Activated naive CD4-positive, alpha-beta T cell treated with anti-CD3 and anti-CD28 coated beads, Interleukin-2, amount 10 ng/mL, durations not matched to agents 7 days and 5 days (primary cell): Measurements from ENCODE around the gene XPNPEP1.
A peak's percentile ranks its signal among the peaks of the same experiment; 100 is the strongest.

Source experiments
- CTCF ChIA-PET: fragments of 350-600 bp; sonication (Branson Sonifier 250); formaldehyde crosslinking; loops from one replicate; lab custom pipeline; 2021; ENCODE audit warnings: antibody characterized with exemption; lab: Charles Lee
- DNase-seq: peaks from one replicate; pipeline ENCODE4 v3.0.0-alpha.2; 2020
- H3K27ac Mint-ChIP-seq: one replicate; pipeline ENCODE4 v1.8.0; 2021; ENCODE audit warnings: mild to moderate bottlenecking, moderate library complexity, mixed read lengths
- H3K27me3 Mint-ChIP-seq: one replicate; pipeline ENCODE4 v1.8.0; 2021; ENCODE audit warnings: mild to moderate bottlenecking, mixed read lengths
- H3K36me3 Mint-ChIP-seq: one replicate; pipeline ENCODE4 v1.8.0; 2021; ENCODE audit warnings: mixed read lengths
- H3K4me1 Mint-ChIP-seq: one replicate; pipeline ENCODE4 v1.8.0; 2021; ENCODE audit warnings: mixed read lengths
- H3K4me3 Mint-ChIP-seq: one replicate; pipeline ENCODE4 v1.8.0; 2021; ENCODE audit warnings: mild to moderate bottlenecking, moderate library complexity, mixed read lengths
- H3K9me3 Mint-ChIP-seq: one replicate; pipeline ENCODE4 v1.8.0; 2021; ENCODE audit warnings: mixed read lengths

XPNPEP1 gene

DNA sequence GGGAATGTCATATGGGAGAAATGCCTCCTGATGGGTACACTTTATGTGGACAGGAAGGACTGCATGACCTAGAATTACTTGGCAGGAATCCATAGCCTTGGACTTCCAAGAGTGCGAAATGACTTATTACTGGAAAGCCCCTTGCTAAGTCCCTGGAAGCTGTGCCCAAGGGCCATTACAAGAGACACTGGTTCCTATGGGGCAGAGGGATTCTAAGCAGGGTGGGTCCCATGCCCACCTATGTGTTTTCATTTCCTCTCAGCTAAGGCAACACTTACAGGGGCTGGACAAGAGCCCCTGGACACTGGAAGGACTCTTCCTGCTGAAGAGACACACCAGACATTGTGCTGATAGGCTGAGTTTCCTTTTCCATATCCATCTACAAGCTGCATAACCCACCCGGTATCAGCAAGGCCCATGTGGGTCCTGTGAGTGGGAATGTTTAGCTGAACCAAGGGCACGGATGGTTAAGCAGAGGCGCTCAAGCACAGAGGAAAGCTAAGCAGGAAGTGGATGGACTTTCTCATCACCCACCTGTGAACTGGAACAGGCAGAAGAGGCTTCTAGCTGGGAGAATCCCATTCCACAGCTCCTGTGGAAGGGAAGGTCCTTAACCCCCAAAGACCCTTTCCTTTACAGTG, 56.2 kb downstream of the XPNPEP1 start:
- Mint-ChIP-seq H3K27ac (no peak overlapping the region), H3K27me3 (no peaks in the 10 kb centered on the region), H3K4me1 (no peaks in the 10 kb centered on the region)

DNA sequence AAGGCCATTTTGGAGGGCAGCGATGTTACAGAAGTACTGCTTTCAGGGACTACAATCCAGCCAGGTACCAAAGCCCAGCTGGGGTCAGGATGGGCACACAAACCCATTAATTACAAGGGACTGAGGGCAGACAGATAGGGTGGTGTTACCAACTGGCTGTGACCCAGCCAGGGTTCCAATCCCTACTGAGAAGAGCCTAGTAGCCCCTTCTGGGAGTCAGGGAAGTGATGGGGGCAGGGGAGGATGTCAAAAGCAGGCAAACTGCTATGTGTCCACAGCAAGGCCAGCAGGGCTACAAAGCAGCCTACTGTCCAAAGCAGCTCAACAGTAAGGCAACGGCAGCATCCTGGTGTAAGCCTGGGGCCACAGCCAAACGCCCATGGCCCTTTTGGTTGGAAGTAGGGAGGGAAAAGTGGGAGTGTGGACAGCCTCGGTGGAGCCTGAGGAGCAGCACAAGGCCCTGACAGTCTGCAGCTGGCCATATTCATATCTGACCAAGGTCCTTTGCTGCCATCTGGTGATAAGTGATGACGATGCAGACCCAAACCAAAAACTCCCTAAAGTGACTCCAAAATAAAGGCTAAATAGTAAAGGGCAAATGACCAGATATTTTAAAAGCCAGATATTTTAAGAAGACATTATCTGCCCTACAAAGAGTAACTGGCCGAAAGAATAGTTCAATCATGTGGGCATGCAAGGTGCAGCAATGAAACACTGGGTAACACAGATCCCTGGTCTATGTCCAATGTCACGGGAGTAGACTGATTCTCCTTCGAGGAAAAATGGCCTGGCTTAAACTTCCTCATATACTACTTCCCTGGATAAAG, 56.9 kb downstream of the XPNPEP1 start:
- Mint-ChIP-seq H3K27me3 (no peaks in the 10 kb centered on the region), H3K4me1 (no peaks in the 10 kb centered on the region), H3K27ac (peak overlapping the region; percentile 12), H3K36me3 (peaks cover 74% of the 10 kb centered on the region), H3K4me3 (no peak overlapping the region), H3K9me3 (peaks cover 9% of the 10 kb centered on the region)
- DNase-seq: no peak
- CTCF ChIA-PET: interaction anchor here (1.3 kb wide), 1 partner anchor 10 kb away, joined by 3 read pairs; no protein-coding TSS in a partner anchor

More for the DNA sequence above, 56.2 kb downstream of the XPNPEP1 start:
- no peak for DNase-seq
- Mint-ChIP-seq H3K9me3 (peaks cover 9% of the 10 kb centered on the region), H3K36me3 (peaks cover 80% of the 10 kb centered on the region), H3K4me3 (no peak overlapping the region)
- CTCF ChIA-PET: interaction anchor here (0.9 to 1.3 kb wide), 2 partner anchors 10 to 14 kb away, joined by 3 read pairs; no protein-coding TSS in a partner anchor

DNA sequence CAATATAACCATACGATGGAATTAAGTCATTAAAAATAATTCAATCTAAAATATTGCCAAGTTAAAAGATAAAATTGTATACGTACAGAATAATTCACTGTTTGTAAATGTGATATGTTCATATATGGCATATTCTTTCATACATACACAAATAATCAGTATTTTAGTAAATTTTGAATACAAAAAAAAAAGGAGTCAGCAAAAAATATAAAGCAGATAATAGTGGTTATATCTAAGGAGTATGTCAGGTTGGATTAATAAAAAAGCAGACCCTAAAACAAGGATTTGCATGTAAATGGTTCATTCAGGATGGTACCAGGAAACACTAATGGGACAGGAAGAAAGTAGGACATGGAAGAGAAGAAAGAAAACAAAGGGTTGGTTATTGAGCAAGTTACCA, 59.5 kb downstream of the XPNPEP1 start:
- Mint-ChIP-seq H3K9me3 (peaks cover 9% of the 10 kb centered on the region), H3K4me1 (no peaks in the 10 kb centered on the region), H3K4me3 (no peak overlapping the region), H3K27me3 (no peaks in the 10 kb centered on the region), H3K36me3 (peaks cover 59% of the 10 kb centered on the region), H3K27ac (no peak overlapping the region)
- CTCF ChIA-PET: interaction anchor here (0.9 kb wide), 1 partner anchor 268 kb away, joined by 3 read pairs; no protein-coding TSS in a partner anchor
- DNase-seq: no peak

DNA sequence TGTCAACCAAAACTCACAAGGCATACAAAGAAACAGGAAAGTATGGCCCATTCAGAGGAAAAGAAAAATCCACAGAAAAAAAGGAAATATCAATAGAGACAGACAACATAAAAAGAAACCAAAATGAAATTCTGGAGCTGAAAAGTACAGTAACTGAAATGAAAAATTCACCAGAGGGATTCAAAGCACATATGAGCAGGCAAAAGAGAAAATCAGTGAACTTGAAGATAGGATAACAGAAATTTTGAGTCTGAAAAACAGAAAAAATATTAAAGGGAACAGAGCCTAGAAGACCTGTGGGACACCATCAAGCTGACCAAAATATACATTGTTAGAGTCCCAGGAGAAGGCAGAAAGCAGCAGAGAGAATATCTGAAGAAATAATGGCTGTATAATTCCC, 60.6 kb downstream of the XPNPEP1 start:
- DNase-seq: no peak
- H3K27me3 Mint-ChIP-seq: no peaks in the 10 kb centered on the region
- peaks cover 51% of the 10 kb centered on the region for H3K36me3 Mint-ChIP-seq
- peaks cover 9% of the 10 kb centered on the region for H3K9me3 Mint-ChIP-seq
- H3K4me3 Mint-ChIP-seq: no peak overlapping the region
- H3K4me1 Mint-ChIP-seq: no peaks in the 10 kb centered on the region
- CTCF ChIA-PET: interaction anchor here (0.9 kb wide), 1 partner anchor 269 kb away, joined by 3 read pairs; no protein-coding TSS in a partner anchor
- H3K27ac Mint-ChIP-seq: no peak overlapping the region

DNA sequence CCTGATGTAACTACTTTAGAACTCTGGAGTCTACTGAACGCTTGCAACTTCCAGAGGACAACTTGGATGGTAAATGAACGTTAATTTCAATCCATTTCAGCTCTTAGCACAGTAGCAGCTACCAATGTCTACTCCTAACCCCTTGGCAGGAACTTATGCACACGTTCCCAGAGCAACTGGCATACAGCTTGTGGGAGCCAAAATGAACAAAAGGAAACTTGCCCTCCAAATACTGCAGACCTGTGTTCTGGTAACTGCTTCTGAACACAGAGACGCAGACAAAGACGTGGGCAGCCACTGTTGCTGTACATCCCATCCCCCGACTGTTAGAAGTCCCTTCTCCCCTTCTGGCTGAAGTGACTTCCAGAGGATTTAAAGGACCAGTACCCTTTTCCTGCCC, 61.3 kb downstream of the XPNPEP1 start:
- Mint-ChIP-seq H3K4me3 (no peak overlapping the region), H3K27me3 (no peaks in the 10 kb centered on the region), H3K36me3 (peaks cover 48% of the 10 kb centered on the region), H3K27ac (no peak overlapping the region), H3K9me3 (peaks cover 9% of the 10 kb centered on the region), H3K4me1 (no peaks in the 10 kb centered on the region)
- no peak for DNase-seq
- CTCF ChIA-PET: no interaction called here

DNA sequence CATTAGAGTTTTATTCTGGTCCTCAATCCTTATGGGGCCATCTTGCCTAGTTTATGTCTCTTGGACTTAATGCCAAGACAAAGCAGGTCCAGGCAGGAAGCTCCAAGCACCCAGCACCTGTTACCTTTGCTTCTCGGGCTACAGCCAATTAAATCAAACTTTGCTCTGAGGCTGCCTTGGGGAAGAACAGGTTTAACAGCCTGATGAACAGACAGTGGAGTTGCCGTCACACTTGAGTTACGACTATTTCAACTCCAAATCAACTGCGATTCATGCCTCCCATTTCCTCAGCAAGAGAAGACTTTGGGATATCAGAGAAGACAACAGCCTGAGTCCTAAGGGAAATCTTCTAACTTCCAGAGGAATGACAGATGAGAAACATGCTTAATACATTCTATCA, 62.2 kb downstream of the XPNPEP1 start:
- Mint-ChIP-seq H3K4me1 (no peaks in the 10 kb centered on the region), H3K27me3 (no peaks in the 10 kb centered on the region), H3K27ac (no peak overlapping the region), H3K9me3 (peaks cover 9% of the 10 kb centered on the region), H3K36me3 (peaks cover 41% of the 10 kb centered on the region), H3K4me3 (no peak overlapping the region)
- no peak for DNase-seq
- CTCF ChIA-PET: no interaction called here

DNA sequence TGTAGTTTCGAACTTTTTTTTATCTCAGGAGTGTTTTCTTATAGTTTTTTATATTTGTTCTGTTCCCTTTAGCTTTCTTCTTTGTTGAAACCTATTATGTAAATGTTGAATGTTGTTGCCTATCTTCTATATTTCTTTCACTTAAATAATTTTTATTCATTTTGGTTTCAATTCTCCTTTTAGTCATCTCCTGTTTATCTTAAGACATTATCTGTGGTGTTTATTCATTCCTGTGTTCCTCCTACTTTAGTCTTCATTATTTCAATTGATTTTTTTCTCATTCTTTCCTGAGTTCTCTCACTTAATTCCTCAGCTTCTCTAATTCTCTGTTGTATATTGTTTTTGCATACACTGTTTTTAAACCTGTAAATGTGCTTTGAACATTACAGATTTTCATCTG, 64.1 kb downstream of the XPNPEP1 start:
- no peaks in the 10 kb centered on the region for H3K27me3 Mint-ChIP-seq
- H3K9me3 Mint-ChIP-seq: peaks cover 9% of the 10 kb centered on the region
- no peak overlapping the region for H3K27ac Mint-ChIP-seq
- DNase-seq: no peak
- peaks cover 26% of the 10 kb centered on the region for H3K36me3 Mint-ChIP-seq
- no peaks in the 10 kb centered on the region for H3K4me1 Mint-ChIP-seq
- no peak overlapping the region for H3K4me3 Mint-ChIP-seq
- CTCF ChIA-PET: no interaction called here

DNA sequence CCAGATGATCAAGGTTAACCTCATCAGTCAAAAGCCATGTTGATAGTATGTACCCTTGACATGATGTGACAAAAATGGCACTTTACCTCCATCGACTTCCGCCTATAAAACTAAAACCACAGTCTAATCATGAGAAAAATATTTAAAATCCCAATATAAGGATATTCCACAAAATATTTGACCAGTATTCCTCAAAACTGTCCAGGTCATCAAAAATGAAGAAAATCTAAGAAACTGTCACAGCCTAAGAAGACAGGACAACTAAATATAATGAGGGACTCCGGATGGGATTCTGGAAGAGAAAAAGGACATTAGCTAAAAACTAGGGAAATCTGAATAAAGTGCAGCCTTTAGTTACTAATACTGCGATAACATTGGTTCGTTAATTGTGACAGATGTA, 67.6 kb downstream of the XPNPEP1 start:
- H3K4me1 Mint-ChIP-seq: peaks cover 15% of the 10 kb centered on the region
- peaks cover 7% of the 10 kb centered on the region for H3K36me3 Mint-ChIP-seq
- CTCF ChIA-PET: no interaction called here
- H3K27me3 Mint-ChIP-seq: peaks cover 8% of the 10 kb centered on the region
- DNase-seq: no peak
- H3K9me3 Mint-ChIP-seq: no peaks in the 10 kb centered on the region
- H3K4me3 Mint-ChIP-seq: no peak overlapping the region
- H3K27ac Mint-ChIP-seq: no peak overlapping the region

DNA sequence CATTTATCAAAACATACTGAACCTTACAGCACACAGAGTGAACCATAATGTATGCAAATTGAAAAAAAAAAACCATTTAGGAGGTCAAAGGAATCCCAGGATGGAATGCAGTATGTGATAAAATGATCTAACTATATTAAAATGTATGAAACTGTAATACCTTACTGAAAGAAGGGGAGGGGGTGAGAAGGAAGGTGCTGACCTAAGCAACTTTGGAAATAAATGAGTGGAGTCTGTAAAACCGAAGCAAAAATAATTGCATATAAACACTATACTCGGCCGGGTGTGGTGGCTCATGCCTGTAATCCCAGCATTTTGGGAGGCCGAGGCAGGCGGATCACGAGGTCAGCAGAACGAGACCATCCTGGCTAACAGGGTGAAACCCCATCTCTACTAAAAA, 69.4 kb downstream of the XPNPEP1 start:
- H3K27me3 Mint-ChIP-seq: peaks cover 8% of the 10 kb centered on the region
- no peak for DNase-seq
- H3K4me3 Mint-ChIP-seq: no peak overlapping the region
- no peak overlapping the region for H3K27ac Mint-ChIP-seq
- no peaks in the 10 kb centered on the region for H3K9me3 Mint-ChIP-seq
- H3K4me1 Mint-ChIP-seq: peaks cover 15% of the 10 kb centered on the region
- peaks cover 3% of the 10 kb centered on the region for H3K36me3 Mint-ChIP-seq
- CTCF ChIA-PET: interaction anchor here (0.7 kb wide), 1 partner anchor 1316 kb away, joined by 3 read pairs; no protein-coding TSS in a partner anchor

DNA sequence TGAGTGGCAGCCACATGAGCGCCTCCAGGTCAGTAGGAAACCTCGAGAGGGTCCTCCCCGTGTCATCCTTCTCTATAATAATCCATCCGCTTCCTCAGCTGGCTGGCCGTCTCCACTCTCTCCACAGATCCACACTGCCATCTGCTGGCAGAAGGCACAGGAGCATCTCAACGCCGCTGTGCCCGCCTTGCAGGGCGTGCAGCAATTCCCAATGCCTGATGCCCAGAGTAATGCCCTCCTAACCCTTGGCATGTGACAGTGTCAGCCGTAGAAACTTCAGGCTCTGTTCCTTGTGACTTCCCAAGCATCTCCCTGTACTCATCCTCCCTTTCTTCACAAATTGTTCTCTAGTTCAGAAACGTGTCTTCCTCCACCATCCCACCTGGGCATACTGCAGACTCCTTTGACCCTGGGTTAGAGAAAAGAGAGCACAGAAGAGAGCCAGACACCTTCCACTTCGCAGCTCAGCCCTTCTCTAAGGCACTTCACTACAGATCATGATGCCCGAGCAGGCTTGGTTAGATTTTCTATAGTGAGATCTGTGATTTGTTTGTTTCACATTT, 70.8 kb downstream of the XPNPEP1 start:
- peaks cover 8% of the 10 kb centered on the region for H3K27me3 Mint-ChIP-seq
- H3K27ac Mint-ChIP-seq: peak overlapping the region; percentile 4
- peaks cover 15% of the 10 kb centered on the region for H3K4me1 Mint-ChIP-seq
- CTCF ChIA-PET: interaction anchor here (0.8 to 1.4 kb wide), 4 partner anchors 8 to 82 kb away, joined by 3 to 8 read pairs (median 4); no protein-coding TSS in a partner anchor
- peak; percentile 81 for DNase-seq
- no peaks in the 10 kb centered on the region for H3K36me3 Mint-ChIP-seq
- H3K4me3 Mint-ChIP-seq: no peak overlapping the region
- no peaks in the 10 kb centered on the region for H3K9me3 Mint-ChIP-seq

DNA sequence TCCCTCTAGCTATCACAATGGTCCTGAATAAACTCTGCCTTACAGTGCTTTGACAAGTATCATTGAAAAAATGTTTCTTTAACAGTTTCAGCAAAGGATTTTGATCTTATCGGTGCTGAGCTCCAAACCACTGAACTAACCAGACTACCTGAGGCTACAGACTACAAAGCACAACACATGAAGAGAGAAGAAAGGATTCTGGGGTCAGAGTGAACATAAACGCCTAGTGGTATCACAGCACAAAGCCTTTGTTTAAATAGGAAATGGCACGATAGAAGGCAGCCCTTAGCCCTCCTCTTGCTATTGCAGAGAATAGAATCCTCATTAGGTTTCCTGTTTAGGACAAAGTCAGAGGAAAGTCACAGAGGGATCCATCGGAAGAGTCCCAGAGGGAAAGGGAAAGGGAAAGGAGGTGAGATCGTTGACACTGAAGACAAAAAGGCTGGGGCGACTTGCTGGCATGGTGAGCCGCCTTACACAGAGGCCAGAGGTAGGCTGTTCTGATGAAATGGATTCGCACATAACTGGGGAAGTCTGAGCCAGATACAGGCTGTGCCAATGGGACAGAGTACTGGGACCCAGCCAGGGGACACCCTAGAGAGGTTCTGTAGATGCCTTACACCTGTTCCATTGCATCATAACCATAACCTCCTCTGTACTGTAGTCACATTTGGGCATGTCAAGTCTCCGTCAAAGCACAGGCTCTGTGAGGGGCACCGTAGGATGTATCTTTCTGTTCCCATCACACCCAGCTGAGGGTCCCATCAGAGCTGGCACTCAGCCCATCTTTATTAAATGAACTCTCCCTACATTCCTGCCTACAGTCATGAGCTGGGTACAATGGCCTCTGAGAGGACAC, 71.5 kb downstream of the XPNPEP1 start:
- Mint-ChIP-seq H3K36me3 (no peaks in the 10 kb centered on the region), H3K4me3 (no peak overlapping the region), H3K9me3 (no peaks in the 10 kb centered on the region), H3K27me3 (peaks cover 13% of the 10 kb centered on the region), H3K4me1 (peaks cover 15% of the 10 kb centered on the region), H3K27ac (peak overlapping the region; percentile 4)
- DNase-seq: no peak
- CTCF ChIA-PET: interaction anchor here (0.8 to 1.4 kb wide), 4 partner anchors 8 to 82 kb away, joined by 3 to 8 read pairs (median 4); no protein-coding TSS in a partner anchor

DNA sequence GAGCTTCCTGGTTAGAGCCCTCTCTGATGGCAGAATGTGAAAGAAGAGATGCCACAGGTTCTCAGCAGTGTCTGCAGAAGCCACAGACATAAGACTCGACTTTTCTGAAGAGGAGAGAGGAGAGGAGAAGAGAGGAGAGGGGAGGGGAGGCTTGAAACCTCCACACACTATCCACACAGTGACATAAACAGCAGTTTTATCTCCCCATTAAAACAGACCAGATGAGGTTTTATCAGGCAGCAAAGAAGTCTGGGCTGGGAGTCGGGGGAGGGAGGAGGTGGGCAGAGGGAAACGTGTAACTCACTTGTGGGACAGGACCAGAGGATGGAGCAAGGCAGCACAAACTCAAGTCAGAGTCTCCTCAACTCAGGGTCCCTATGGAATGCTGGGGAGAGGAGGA, 76.5 kb downstream of the XPNPEP1 start:
- peaks cover 14% of the 10 kb centered on the region for H3K27me3 Mint-ChIP-seq
- CTCF ChIA-PET: no interaction called here
- H3K9me3 Mint-ChIP-seq: no peaks in the 10 kb centered on the region
- no peaks in the 10 kb centered on the region for H3K36me3 Mint-ChIP-seq
- H3K27ac Mint-ChIP-seq: no peak overlapping the region
- H3K4me3 Mint-ChIP-seq: no peak overlapping the region
- peaks cover 4% of the 10 kb centered on the region for H3K4me1 Mint-ChIP-seq
- no peak for DNase-seq

DNA sequence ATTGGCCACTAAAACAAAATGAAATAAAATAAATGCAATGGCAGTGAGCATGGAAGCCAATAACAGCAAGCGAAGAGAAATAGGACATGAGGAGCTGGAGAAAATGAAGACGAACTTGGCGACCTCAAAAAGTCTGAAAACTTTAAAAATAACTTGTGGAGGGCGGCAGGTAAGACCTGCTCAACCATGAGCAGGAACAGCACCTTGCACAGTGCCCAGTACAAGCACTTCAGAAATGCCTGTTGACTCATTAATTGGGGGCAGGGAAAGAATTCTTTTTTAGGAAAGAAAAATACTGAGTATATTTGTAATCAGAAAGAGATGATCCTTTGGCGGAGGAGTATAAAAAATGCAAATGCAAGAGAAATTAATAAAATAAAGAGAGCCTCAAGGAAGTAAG, 78.0 kb downstream of the XPNPEP1 start:
- no peak overlapping the region for H3K27ac Mint-ChIP-seq
- no peak overlapping the region for H3K4me3 Mint-ChIP-seq
- no peak for DNase-seq
- no peaks in the 10 kb centered on the region for H3K4me1 Mint-ChIP-seq
- H3K9me3 Mint-ChIP-seq: no peaks in the 10 kb centered on the region
- H3K36me3 Mint-ChIP-seq: no peaks in the 10 kb centered on the region
- H3K27me3 Mint-ChIP-seq: peaks cover 14% of the 10 kb centered on the region
- CTCF ChIA-PET: no interaction called here
